GM18499 (cell line): ENCODE data around the gene MIB2.
"Not testable (repeated sequence)": the region's sequence is repeated elsewhere in the genome, so short reads cannot be mapped to it uniquely, and the experiment has no call there.

ENCODE experiments used
- ATAC-seq: cut with Tn5 transposase; IDR thresholded peaks from one replicate; pipeline ENCODE4 v1.9.1; 2021; ENCODE audit warnings: moderate number of reproducible peaks; ENCODE audit not compliant: insufficient read depth, unreplicated experiment

Gene MIB2

GRCh38 chr1:1615256-1616044, at the start of gene MIB2:
Gene MIB2, plus strand, starts transcription at chr1:1615500. Its CDS starts 7,953 bp downstream, at chr1:1623453.
- peak; percentile 47 for ATAC-seq

- ATAC-seq, result no peak
Observed at GRCh38 chr1:1567152-1567875, 48.0 kb upstream of the MIB2 start.

GRCh38 chr1:1567891-1568291, 47.4 kb upstream of the MIB2 start:
- no peak for ATAC-seq

- ATAC-seq, result no peak
Observed at GRCh38 chr1:1569341-1569740, 46.0 kb upstream of the MIB2 start.

- ATAC-seq, result peak; percentile 27
Observed at GRCh38 chr1:1573843-1574720, 41.2 kb upstream of the MIB2 start.

- ATAC-seq, result peak; percentile 62
Observed at GRCh38 chr1:1574721-1575537, 40.4 kb upstream of the MIB2 start, which contains the start of gene SSU72. Gene SSU72, minus strand, starts transcription at chr1:1574863. Its CDS starts 306 bp downstream, at chr1:1574557.

GRCh38 chr1:1577367-1578011, 37.8 kb upstream of the MIB2 start:
- no peak for ATAC-seq

- ATAC-seq, result no peak
Observed at GRCh38 chr1:1578371-1578940, 36.8 kb upstream of the MIB2 start.

- ATAC-seq, result no peak
Observed at GRCh38 chr1:1582585-1583346, 32.5 kb upstream of the MIB2 start.

- ATAC-seq, result no peak
Observed at GRCh38 chr1:1583347-1584010, 31.8 kb upstream of the MIB2 start.

- no peak for ATAC-seq
Observed at GRCh38 chr1:1591452-1591851, 23.8 kb upstream of the MIB2 start.

GRCh38 chr1:1593834-1594601, 21.3 kb upstream of the MIB2 start:
- no peak for ATAC-seq

GRCh38 chr1:1594602-1595260, 20.6 kb upstream of the MIB2 start:
- no peak for ATAC-seq

- not testable (repeated sequence) for ATAC-seq
Observed at GRCh38 chr1:1595341-1595740, 20.0 kb upstream of the MIB2 start.

GRCh38 chr1:1596493-1597274, 18.6 kb upstream of the MIB2 start:
- no peak for ATAC-seq
